IMR-90 (cell line): ENCODE measurements around the gene HS3ST2. TPM values are rescaled to one million over a fixed set of nuclear protein-coding genes. Genes with fewer than 3 reads are reported as not detected.

Source experiments
- ATAC-seq: fragments of 200-7000 bp; cut with Tn5 transposase; 2 replicates; pipeline ENCODE4 v1.9.1; 2020; ENCODE audit warnings: low read depth, mild to moderate bottlenecking, moderate library complexity
- BruUV-seq: library from RNA; stranded (reverse); fragments of 400-500 nt; replicated peaks from 2 replicates; lab custom pipeline; 2021; lab: Mats Ljungman, UMichigan
- CTCF ChIA-PET: fragments of 300-600 bp; formaldehyde crosslinking; extraction: SDS; loops from one replicate; lab custom pipeline; 2021; ENCODE audit warnings: antibody characterized with exemption; lab: Yijun Ruan, JAX
- POLR2A ChIA-PET: fragments of 300-600 bp; sonication (Branson Sonifier 250); formaldehyde crosslinking; loops from one replicate; lab custom pipeline; 2022; ENCODE audit warnings: antibody characterized with exemption; ENCODE audit not compliant: unreplicated experiment; lab: Charles Lee
- DNase-seq: peaks from one replicate; pipeline ENCODE4 v3.0.0; 2013
- H2AFZ ChIP-seq: replicated peaks from 2 replicates; pipeline ENCODE3; 2013; ENCODE audit warnings: low read length, mild to moderate bottlenecking; ENCODE audit not compliant: poor library complexity
- H2AK5ac ChIP-seq: 2 replicates; pipeline ENCODE4 v1.6.1; 2013; ENCODE audit warnings: low read depth, low read length, inconsistent platforms
- H2AK9ac ChIP-seq: replicated peaks from 2 replicates; pipeline ENCODE3; 2013; ENCODE audit warnings: mild to moderate bottlenecking, low read depth, low read length, moderate library complexity; ENCODE audit not compliant: poor library complexity
- H2BK120ac ChIP-seq: 2 replicates; pipeline ENCODE4 v1.6.1; 2013; ENCODE audit warnings: low read depth, low read length, inconsistent platforms
- H2BK15ac ChIP-seq: 3 replicates; pipeline ENCODE4 v1.6.1; 2013; ENCODE audit warnings: low read depth, low read length, inconsistent platforms
- H2BK20ac ChIP-seq: 2 replicates; pipeline ENCODE4 v1.6.1; 2013; ENCODE audit warnings: low read depth, mild to moderate bottlenecking, inconsistent platforms, low read length, moderate library complexity
- H2BK5ac ChIP-seq: 2 replicates; pipeline ENCODE4 v1.6.1; 2013; ENCODE audit warnings: mild to moderate bottlenecking, low read depth, low read length, inconsistent platforms; ENCODE audit not compliant: poor library complexity, severe bottlenecking
- H3K14ac ChIP-seq: replicated peaks from 2 replicates; pipeline ENCODE4 v1.6.1; 2013; ENCODE audit warnings: low read depth, low read length, inconsistent platforms
- H3K18ac ChIP-seq: 2 replicates; pipeline ENCODE4 v1.6.1; 2013; ENCODE audit warnings: low read depth, low read length, control low read depth
- H3K23ac ChIP-seq: 2 replicates; pipeline ENCODE4 v1.6.1; 2013; ENCODE audit warnings: low read depth, low read length, inconsistent platforms
- H3K27ac ChIP-seq: 2 replicates; pipeline ENCODE4 v1.5.1; 2013; ENCODE audit warnings: mild to moderate bottlenecking, control low read depth, low read length; ENCODE audit not compliant: insufficient read depth
- H3K27me3 ChIP-seq: 2 replicates; pipeline ENCODE4 v1.6.1; 2013; ENCODE audit warnings: low read length; ENCODE audit not compliant: control insufficient read depth, insufficient read depth
- H3K36me3 ChIP-seq: 2 replicates; pipeline ENCODE4 v1.6.1; 2013; ENCODE audit warnings: low read length, mixed read lengths; ENCODE audit not compliant: control insufficient read depth, insufficient read depth
- H3K4ac ChIP-seq: 2 replicates; pipeline ENCODE4 v1.6.1; 2013; ENCODE audit warnings: low read depth, low read length, inconsistent platforms
- H3K4me1 ChIP-seq: 2 replicates; pipeline ENCODE4 v1.6.1; 2013; ENCODE audit warnings: low read length, mixed read lengths; ENCODE audit not compliant: control insufficient read depth, insufficient read depth
- H3K4me2 ChIP-seq: 2 replicates; pipeline ENCODE4 v1.6.1; 2013; ENCODE audit warnings: low read depth, mild to moderate bottlenecking, control low read depth, low read length, moderate library complexity
- H3K4me3 ChIP-seq: 2 replicates; pipeline ENCODE4 v1.5.1; 2013; ENCODE audit warnings: low read depth, mild to moderate bottlenecking, control low read depth, low read length, moderate library complexity; ENCODE audit not compliant: insufficient read depth
- H3K56ac ChIP-seq: 2 replicates; pipeline ENCODE4 v1.6.1; 2013; ENCODE audit warnings: low read length, inconsistent platforms; ENCODE audit not compliant: insufficient read depth; ENCODE audit errors: extremely low read depth
- H3K79me1 ChIP-seq, 2 experiments: 2 replicates each; pipeline ENCODE4 v1.6.1; 2013; ENCODE audit warnings: low read length in 2 of 2, inconsistent platforms in 1 of 2, low read depth in 1 of 2
- H3K9ac ChIP-seq: 2 replicates; pipeline ENCODE4 v1.6.1; 2013; ENCODE audit warnings: low read depth, low read length, control low read depth
- H3K9me1 ChIP-seq: 2 replicates; pipeline ENCODE4 v1.6.1; 2013; ENCODE audit warnings: low read length, inconsistent platforms; ENCODE audit not compliant: insufficient read depth
- H3K9me3 ChIP-seq: 2 replicates; pipeline ENCODE4 v1.6.1; 2013; ENCODE audit warnings: low read length; ENCODE audit not compliant: control insufficient read depth, insufficient read depth
- H4K20me1 ChIP-seq: 2 replicates; pipeline ENCODE4 v1.6.1; 2013; ENCODE audit warnings: low read length, inconsistent platforms; ENCODE audit not compliant: insufficient read depth
- H4K5ac ChIP-seq: 2 replicates; pipeline ENCODE4 v1.6.1; 2013; ENCODE audit warnings: mild to moderate bottlenecking, low read depth, low read length, control low read depth
- H4K8ac ChIP-seq, 2 experiments: 2 replicates each; pipeline ENCODE4 v1.6.1; 2013; ENCODE audit warnings: low read depth in 2 of 2, low read length in 2 of 2, control low read depth in 1 of 2, inconsistent platforms in 1 of 2
- H4K91ac ChIP-seq: 2 replicates; pipeline ENCODE4 v1.6.1; 2013; ENCODE audit warnings: low read depth, low read length, inconsistent platforms; ENCODE audit not compliant: insufficient read depth
- BHLHE40 ChIP-seq: fragments of 150-350 bp; IDR thresholded peaks from 2 replicates; pipeline ENCODE4 v1.6.1; 2016; ENCODE audit warnings: mild to moderate bottlenecking, low read depth, low read length
- CEBPB ChIP-seq: IDR thresholded peaks from 2 replicates; pipeline ENCODE4 v1.6.1; 2012; ENCODE audit warnings: low read depth, low read length, improper control_type of control experiment
- CHD1 ChIP-seq: IDR thresholded peaks from 2 replicates; pipeline ENCODE4 v1.6.1; 2012; ENCODE audit warnings: low read depth, low read length, improper control_type of control experiment
- CTCF ChIP-seq: conservative IDR thresholded peaks from 2 replicates; pipeline ENCODE4 v1.5.1; 2012; ENCODE audit warnings: mild to moderate bottlenecking, low read depth, low read length, improper control_type of control experiment
- ELK1 ChIP-seq: fragments of 150-350 bp; IDR thresholded peaks from 2 replicates; pipeline ENCODE4 v1.6.1; 2016; ENCODE audit warnings: low read depth, mild to moderate bottlenecking, low read length, moderate library complexity, borderline replicate concordance
- FOS ChIP-seq: fragments of 150-350 bp; IDR thresholded peaks from 2 replicates; pipeline ENCODE4 v1.6.1; 2016; ENCODE audit warnings: low read depth, low read length
- MAFK ChIP-seq: IDR thresholded peaks from 2 replicates; pipeline ENCODE4 v1.6.1; 2012; ENCODE audit warnings: low read depth, low read length, improper control_type of control experiment
- MAZ ChIP-seq: IDR thresholded peaks from 2 replicates; pipeline ENCODE4 v1.6.1; 2012; ENCODE audit warnings: low read depth, mild to moderate bottlenecking, low read length, improper control_type of control experiment, moderate library complexity, borderline replicate concordance
- MXI1 ChIP-seq: IDR thresholded peaks from 2 replicates; pipeline ENCODE4 v1.6.1; 2012; ENCODE audit warnings: low read depth, mild to moderate bottlenecking, low read length, moderate library complexity, borderline replicate concordance
- NFE2L2 ChIP-seq: fragments of 150-350 bp; IDR thresholded peaks from 2 replicates; pipeline ENCODE4 v1.6.1; 2016; ENCODE audit warnings: low read depth, mild to moderate bottlenecking, low read length
- POLR2A ChIP-seq: IDR thresholded peaks from 2 replicates; pipeline ENCODE4 v1.6.1; 2012; ENCODE audit warnings: mild to moderate bottlenecking, low read depth, low read length
- RAD21 ChIP-seq: IDR thresholded peaks from 2 replicates; pipeline ENCODE4 v1.6.1; 2012; ENCODE audit warnings: low read length, improper control_type of control experiment
- RCOR1 ChIP-seq: IDR thresholded peaks from 2 replicates; pipeline ENCODE4 v1.6.1; 2012; ENCODE audit warnings: mild to moderate bottlenecking, low read length, improper control_type of control experiment; ENCODE audit not compliant: insufficient replicate concordance
- RFX5 ChIP-seq: IDR thresholded peaks from 2 replicates; pipeline ENCODE4 v1.8.0; 2012; ENCODE audit warnings: low read depth, mild to moderate bottlenecking, low read length, moderate library complexity
- SMC3 ChIP-seq: fragments of 150-350 bp; IDR thresholded peaks from 2 replicates; pipeline ENCODE4 v1.6.1; 2016; ENCODE audit warnings: low read depth, mild to moderate bottlenecking, antibody characterized with exemption, low read length, moderate library complexity
- USF2 ChIP-seq: fragments of 150-350 bp; IDR thresholded peaks from 2 replicates; pipeline ENCODE4 v1.6.1; 2017; ENCODE audit warnings: mild to moderate bottlenecking, antibody characterized with exemption, low read length, low read depth
- WGBS, 2 experiments: methylation state at CpG; one replicate each; pipeline versions ENCODE4 v1.1.5 to v1.1.7; 2013; ENCODE audit warnings: missing lambda C conversion rate in 2 of 2; ENCODE audit not compliant: insufficient read length in 1 of 2; ENCODE audit errors: extremely low coverage in 2 of 2; 5-methylcytosine and 5-hydroxymethylcytosine counted together
- dilution Hi-C: fragments of 300-500 bp; cut with HindIII; formaldehyde crosslinking; loops from one replicate; pipeline ENCODE4 v1.14.3; 2018; ENCODE audit warnings: low sequenced_read_pairs; ENCODE audit not compliant: unreplicated experiment
- in situ Hi-C: fragments of 300-500 bp; cut with MboI; formaldehyde crosslinking; loops from 3 replicates; pipeline ENCODE4 v1.14.3; 2019; ENCODE audit warnings: low sequenced_read_pairs, inconsistent platforms, mixed read lengths
- intact Hi-C: fragments of 100-400 bp; cut with micrococcal nuclease; formaldehyde crosslinking; loops from 2 replicates; pipeline ENCODE4 v1.10.0; 2022
- polyA plus RNA-seq, 3 experiments: library from polyadenylated mRNA; depleted of rRNA; stranded (reverse); fragments of >200 nt; gene quantifications; 2 replicates each; pipeline ENCODE4 v1.2.3, GENCODE V29; 2012; ENCODE audit warnings: low replicate concordance in 1 of 3
- total RNA-seq: library from RNA; depleted of rRNA; stranded (reverse); fragments of >200 nt; gene quantifications from 2 replicates; pipeline ENCODE4 v1.2.3, GENCODE V29; 2012

The HS3ST2 gene
- total and polyA plus RNA-seq, 2 of the 4 experiments (the other 2 are of a cell fraction): not detected

- no peaks in the 10 kb centered on the region; the same call in 1 of the 2 replicates for H3K27me3 ChIP-seq
- no peak overlapping the region for H4K8ac ChIP-seq
- no peak overlapping the region for H2AK5ac ChIP-seq
- no peak overlapping the region for H4K5ac ChIP-seq
- H4K20me1 ChIP-seq: no peaks in the 10 kb centered on the region
- no peak overlapping the region for H2BK120ac ChIP-seq
- H3K56ac ChIP-seq: no peak overlapping the region
- no peak overlapping the region for H3K14ac ChIP-seq
- H3K27ac ChIP-seq: no peak overlapping the region
- ChIA-PET CTCF (no interaction called here), POLR2A (no interaction called here)
- H3K23ac ChIP-seq: no peak overlapping the region
- H3K4ac ChIP-seq: no peak overlapping the region
- in situ Hi-C loops (no loop called here), intact Hi-C loops (no loop called here), dilution Hi-C loops (no loop called here)
- no peak overlapping the region for H2BK15ac ChIP-seq
- H3K79me1 ChIP-seq: no peaks in the 10 kb centered on the region
- WGBS, 2 experiments: no CpG with 5 or more reads among the region's 6 CpGs
- no peak overlapping the region for H2AK9ac ChIP-seq
- no peaks in the 10 kb centered on the region for H3K36me3 ChIP-seq
- H4K91ac ChIP-seq: no peak overlapping the region
- no peak overlapping the region for H3K9ac ChIP-seq
- H3K9me3 ChIP-seq: no peaks in the 10 kb centered on the region
- TF ChIP-seq RAD21 (no peak), MXI1 (no peak), MAFK (no peak), BHLHE40 (no peak), SMC3 (no peak), RCOR1 (no peak), MAZ (no peak), CEBPB (no peak), CHD1 (no peak), ELK1 (no peak), RFX5 (no peak), POLR2A (no peak), FOS (no peak), NFE2L2 (no peak), CTCF (no peak), USF2 (no peak)
- no peak overlapping the region for H3K4me2 ChIP-seq
- ATAC-seq (no peak), DNase-seq (no peak)
- H3K18ac ChIP-seq: no peak overlapping the region
- no peaks in the 10 kb centered on the region for H3K4me1 ChIP-seq
- no peaks in the 10 kb centered on the region for H3K9me1 ChIP-seq
- no TSS peak for BruUV-seq
- no peak overlapping the region for H2BK20ac ChIP-seq
- no peak overlapping the region for H2BK5ac ChIP-seq
- no peak overlapping the region for H2AFZ ChIP-seq
- no peak overlapping the region for H3K4me3 ChIP-seq
Measured at GRCh38 chr16:22879466-22879865, 65.5 kb downstream of the HS3ST2 start.
